Measurements from ENCODE around the gene DNAH17.

The DNAH17 gene

DNA sequence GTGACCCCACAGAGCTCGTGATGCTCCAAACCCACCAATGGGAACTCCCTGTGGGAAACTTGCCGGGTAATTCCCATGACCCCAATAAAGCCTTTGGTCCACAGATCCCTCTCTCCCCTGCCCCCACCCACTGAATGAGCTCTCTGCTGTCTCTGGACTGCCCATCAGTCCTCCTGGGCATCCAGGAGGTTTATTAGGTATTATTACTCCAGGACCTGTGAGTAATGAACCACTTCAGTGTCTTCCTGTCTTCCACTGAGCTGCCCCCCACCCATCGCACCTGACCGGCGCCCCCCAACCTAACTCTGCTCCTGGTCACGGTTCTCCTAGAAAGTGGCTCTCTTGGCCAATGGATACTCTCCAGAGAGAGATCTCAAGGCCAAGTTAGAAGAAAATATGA, 28.7 kb upstream of the DNAH17 start:
- DNase-seq = no peak

DNA sequence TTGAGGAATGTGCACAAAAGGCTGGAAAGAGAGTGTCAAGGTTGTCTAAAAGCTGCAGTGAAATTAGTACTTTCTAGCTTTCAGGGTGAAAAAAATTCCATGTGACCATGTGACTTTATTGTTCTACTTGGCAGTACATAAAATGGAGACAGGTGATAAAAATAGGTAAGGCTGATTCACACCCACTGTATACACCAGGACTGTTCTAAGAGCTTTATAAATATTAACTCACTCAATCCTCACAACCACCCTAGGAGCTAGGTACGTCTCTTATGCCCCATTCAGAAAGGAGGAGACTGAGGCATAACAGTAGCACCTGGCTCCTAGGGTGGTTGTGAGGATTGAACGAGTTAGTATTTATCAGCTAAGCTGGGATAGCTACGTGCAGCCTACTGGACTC, 28.2 kb upstream of the DNAH17 start:
- no peak for DNase-seq

DNA sequence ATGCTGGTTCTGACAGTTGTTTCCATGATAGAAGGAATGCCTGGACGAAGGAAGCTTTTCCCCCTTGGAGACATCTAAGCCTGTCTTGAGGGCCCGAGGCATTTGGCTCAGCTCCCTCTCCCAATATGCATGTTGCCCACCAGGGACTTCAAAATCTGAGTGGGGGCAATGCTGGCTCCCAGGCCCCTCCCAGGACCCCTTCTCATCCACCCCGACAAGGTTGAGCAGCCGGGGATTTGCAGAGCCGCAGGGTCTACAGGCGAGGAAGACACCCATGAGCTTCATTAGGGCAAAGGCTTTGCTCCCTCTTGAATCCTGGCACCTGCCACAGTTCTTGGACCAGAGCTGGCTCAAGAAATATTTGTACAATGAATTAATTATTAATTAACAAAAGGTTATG, 25.1 kb upstream of the DNAH17 start:
- DNase-seq = no peak

DNA sequence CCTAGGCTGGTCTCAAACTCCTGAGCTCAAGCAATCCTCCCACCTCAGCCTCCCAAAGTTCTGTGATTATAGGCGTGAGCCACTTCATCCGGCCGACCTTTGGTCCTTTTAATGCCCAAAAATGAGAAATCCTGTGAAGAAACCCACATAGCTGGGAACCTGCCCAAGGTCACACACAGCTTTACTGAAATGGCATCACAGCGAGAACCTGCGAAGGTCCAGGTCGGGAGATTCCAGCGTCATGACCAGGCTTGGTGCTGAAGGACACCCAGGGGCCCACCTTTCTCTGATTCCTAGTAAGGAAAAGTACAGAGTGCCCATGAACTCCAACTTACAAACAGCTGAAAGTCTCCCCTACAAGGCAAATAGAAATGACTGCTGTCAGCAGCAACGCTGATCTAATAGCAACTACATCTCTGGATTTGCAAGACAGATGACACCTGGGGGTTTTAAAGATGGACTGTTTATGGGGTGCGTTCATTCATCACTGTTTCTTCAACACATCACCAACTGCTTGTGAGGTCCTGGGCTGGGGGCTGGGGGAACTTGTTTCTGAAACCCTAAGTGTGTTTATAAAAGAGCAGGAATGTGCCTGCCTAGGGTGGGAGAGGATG, 24.5 kb upstream of the DNAH17 start:
- no peak for DNase-seq

DNA sequence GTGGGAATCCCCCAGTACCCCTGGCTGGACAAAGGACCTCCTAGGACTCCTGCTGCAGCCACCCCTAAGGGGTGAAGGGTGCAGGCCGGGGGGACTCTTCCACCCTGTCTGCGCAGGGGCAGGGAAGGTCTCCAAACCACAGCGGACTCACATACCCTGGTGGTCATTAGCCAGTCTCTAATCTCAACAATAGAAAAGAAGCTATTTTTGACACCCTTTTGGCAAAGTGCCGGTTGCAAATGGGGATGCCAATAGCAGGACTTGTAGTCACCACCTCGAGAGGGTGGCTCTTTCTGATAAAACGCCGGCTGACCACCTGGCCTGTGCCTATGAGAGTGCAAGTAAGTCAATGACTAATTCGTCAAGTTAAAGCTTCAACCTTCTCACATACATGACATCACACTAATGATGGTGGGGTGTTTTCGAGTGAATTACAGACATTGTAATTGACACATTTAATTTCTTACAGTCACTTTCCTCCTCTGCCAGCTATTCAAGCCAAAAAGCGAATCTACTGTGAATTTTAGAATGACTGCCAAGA, 23.1 kb upstream of the DNAH17 start:
- no peak for DNase-seq

DNA sequence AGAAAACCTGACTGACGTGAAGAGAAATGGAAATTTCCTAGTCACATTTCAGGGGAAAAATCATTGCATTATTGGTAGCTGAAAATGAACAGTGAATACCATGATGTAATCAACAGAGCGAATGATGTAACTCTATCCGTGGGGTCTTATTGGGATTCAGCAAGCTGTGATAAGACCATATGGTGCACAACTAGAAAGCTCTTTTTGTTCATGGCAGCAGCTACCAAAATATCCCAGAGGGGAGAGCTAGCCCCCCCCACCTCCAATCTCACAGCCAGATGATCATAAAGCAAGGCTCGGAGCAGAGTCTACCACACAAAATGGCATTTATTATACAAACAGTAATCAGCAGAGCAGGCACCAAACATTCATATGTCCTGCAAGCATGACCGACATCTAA, 22.2 kb upstream of the DNAH17 start:
- no peak for DNase-seq

DNA sequence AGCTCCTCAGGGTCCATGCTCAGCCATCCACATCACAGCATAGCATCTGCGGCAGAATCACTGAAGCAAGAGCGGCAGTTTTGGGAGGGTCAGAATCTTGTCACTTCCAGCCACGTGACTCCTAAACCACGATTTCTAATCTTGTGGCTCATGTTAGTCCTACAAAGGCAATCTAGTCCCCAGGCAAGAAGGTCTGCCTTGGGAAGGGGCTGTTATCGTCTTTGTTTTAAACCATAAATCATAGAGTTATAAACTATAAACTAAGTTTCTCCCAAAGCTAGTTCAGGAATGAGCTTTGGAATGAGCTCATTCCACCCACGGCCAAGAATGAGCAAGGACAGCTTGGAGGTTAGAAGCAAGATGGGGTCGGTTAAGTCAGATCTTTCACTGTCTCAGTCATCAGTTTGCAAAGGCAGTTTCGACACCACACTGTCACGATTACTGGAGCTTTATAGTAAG, 20.8 kb upstream of the DNAH17 start:
- no peak for DNase-seq

DNA sequence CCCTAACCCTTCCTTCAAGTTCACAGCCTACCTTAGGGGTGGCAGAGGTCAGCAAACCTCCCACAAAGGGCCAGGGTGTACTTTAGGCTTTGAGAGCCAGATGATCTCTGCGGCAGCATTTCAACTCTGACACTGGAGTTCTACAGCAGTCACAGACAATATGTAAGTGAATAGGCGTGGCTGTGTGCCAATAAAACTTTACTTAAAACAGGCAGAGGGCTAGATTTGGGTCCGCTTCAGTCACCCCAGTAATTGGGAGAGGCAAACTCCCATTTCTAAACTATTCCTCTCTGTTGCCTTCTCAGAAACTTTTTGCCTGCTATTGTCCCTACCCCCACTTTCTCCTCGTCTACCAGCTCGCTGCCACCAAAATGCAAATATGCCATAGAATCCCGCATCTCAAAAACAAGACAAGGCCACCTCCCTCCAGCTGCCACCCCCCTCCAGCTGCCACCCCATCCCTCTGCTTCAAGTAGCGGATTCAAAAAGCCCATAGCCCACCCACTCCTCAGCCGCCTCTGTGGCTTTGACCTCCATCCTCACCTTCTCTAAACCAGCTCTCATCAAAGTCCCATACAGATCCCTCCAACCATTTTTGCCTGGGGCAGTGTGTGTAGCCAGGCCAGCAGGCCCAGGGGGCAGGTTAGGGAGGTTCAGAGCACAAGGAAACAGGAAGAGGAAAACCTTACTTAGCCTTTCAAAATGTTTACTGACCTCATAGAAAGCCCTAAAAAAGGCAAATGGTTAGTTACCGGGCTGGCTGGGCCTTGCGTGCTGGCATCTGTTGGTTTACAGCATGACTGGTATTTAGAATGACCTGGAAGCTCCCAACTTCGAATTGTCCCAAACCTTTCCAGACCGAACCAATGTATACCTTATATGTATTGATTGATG, 19.9 kb upstream of the DNAH17 start:
- no peak for DNase-seq

DNA sequence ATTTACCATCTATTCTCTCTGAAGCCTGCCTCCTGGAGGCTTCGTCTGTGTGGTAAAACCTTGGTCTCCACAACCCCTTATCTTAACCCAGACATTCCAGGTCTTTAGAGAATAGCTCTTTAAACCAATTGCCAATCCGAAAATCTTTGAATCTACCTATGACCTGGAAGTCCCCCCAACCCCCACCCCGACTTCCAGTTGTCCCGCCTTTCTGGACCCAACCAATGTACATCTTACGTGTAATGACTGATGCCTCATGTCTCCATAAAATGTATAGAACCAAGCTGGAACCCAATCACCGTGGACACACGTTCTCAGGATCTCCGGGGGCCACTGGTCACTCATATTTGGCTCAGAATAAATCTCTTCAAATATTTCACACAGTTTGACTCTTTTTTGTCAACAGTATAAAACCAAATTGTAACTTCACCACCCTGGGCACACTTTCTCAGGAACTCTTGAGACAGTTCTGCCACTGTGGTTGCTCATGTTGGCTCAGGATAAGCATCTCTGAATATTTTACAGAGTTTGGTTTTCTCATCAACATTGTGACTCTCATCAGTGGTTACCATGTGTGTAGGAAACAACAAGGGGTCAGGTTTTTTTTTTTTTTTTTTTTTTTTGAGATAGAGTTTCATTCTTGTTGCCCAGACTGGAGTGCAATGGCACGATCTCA, 18.1 kb upstream of the DNAH17 start:
- DNase-seq = no peak

DNA sequence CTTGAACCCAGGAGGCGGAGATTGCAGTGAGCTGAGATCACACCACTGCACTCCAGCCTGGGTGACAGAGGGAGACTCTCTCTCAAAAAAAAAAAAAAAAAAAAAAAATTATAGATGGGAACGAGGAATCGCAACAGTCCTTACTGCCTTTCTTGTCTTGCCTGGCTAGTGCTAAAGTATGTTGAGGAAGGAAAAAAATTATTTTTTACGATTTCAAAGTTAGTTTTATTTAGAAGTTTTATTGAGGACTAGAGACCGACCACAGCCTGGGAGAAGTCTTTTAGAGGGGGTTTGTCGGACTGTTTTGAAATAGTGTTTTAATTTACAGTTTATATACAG, 15.8 kb upstream of the DNAH17 start:
- no peak for DNase-seq

DNA sequence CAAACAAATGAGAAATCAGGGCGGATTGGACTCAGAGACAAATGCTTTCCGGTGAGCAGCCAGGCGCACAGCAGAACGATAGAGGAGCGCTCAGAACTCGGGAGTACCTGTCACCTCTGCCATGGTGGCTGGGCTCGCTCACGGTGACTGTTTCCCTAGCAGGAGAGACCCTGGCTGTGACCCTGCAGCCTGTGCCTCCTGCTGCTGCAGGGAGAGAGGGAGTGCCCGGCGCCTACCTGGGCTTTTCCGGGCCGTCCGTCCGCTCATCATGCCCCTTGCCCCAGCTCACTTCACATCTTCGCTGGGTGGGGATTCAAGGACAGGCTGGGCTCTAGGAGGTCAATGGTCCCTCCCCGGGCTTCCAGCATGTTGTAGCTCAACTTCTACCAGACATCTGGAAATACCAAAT, 14.1 kb upstream of the DNAH17 start:
- no peak for DNase-seq

DNA sequence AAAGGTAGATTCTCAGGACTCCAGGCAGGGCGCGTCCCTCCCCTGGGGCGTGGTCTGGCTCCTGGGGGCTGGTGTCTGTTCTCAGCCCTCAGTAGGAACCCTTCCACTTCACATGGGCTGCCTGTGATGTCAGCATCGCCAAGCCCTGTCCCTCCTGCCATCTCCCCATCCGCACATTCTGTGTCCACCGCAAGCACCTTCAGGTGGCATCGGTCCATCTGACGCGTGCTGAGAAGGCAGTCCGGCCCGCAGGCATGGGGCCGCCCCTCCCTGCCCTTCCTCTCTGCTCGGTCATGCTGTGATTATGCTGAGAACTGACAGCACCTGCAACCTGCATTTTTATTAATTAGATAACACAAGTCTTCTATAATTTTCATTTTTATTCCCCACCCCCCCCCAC, 12.7 kb upstream of the DNAH17 start:
- no peak for DNase-seq

DNA sequence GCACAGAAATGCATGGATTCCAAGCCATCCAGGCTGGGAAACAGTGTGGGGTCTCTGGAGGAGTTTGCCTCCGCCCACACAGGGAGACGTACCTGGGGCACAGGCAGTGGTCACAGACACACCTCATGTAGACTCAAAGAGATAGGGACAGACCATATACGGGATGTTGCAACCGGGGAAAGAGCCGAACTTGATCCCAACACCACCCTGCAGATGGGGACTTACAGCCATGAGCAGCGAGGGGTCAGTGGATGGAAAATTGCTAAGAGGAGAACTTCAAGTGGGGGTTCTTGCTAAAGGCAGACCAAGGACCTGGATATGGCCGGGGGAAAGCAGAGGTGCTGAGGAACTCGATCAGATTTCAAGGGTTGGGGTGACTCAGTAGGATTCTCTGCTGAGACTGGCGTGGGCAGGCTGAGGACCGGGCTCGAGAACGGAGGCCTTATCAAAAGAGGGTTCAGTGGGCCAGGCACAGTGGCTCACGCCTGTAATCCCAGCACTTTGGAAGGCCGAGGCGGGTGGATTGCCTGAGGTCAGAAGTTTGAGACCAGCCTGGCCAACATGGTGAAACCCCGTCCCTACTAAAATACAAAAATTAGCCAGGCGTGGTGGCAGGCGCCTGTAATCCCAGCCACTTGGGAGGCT, 12.0 kb upstream of the DNAH17 start:
- no peak for DNase-seq

DNA sequence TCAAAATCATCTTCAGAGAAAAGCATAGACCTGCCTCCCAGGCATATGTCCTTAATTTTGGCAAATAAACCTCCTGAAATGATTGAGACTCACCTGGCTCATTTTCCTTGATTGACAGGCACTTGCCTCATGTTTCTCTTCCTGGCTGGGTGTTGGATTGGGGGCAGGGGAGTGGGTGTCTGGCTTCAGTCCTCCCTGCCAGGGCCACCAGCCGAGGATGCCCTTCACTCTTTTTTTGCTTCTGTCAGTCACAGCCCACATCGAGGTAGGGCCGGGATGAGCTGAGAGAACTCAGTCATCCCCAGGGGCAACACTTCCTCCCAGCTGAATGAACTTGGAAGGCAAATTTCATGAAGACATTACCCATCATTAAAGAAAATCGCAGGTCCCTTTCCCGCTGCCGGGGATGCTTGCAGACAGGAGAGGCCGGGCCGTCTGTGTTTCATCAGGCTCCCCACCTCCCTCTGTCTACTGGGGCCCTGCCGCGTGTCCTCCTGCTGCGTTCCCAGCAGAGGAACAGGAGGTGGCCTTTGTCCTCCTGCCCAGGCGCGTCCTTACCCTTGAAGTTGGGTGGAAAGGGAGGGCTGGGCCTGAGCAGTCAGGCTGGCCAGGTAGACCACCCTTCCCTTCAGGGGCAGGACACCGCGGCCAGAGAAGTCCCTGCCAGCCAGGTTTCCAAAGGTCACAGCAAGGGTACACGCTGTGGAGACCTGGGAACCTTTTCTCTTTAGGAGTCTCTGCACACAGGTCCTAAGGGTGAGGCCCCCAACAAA, 11.2 kb upstream of the DNAH17 start:
- DNase-seq = no peak

DNA sequence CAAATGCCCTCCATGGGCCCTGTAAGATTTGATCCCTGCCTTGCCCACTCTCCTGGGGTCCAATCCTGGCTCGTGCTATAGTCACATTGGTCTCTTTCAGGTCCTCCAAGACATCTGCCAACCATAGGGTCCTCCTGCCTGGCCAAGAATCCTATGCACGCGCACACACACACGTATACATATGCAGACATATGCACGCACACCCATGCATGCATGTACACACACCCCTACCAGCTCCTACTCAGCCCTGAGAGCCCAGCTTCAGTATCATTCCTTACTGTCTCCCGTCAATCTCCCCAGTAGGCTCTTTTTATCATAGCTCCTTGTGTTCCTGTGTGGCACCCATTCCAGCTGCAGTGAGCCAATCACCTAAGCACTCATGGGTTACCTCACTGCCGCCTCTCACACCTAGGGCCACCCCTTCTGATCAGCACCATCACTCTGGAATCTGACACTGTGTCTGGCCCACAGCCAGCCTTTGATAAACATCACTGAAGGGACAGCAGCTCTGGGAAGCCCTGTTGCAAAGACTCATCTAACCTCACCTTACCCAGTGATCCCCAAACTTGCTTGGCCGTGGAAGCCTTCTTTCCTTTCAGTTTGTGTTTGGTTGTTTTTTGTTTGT, 7.9 kb upstream of the DNAH17 start:
- DNase-seq = no peak

DNA sequence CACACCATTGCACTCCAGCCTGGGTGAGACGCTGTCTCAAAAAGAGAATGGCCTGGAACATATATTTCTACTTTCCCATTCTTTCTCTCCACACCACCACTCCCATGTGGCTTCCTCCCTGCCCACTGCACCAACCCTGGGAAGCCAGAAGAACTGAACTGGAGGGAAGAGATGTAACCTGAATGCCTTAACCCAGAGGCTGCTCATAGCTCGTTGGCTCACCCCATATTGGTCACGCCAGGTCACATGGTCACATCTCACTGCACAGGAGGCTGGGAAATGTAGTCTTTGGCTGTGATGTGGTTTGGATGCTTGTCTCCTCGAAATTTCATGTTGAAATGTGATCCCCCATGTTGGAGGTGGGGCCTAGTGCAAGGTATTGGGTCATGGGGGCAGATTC, 5.9 kb upstream of the DNAH17 start:
- no peak for DNase-seq

DNA sequence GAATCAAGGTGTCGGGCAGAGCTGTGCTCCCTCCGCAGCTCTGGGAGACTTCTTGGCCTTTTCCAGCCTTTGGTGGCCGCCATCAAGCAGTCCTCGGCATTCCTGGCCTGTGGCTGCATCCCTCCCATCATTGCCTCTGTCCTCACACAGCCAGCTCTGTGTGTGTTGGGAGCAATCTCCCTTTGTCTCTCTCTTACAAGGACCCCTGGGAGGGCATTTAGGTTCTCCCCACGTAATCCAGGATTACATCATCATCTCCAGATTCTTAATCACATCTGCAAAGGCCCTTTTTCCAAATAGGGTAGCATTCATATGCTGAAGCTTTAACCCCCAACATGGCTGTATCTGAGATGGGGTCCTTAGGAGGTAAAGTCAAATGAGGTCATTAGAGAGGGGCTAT, 4.1 kb upstream of the DNAH17 start:
- DNase-seq = no peak

DNA sequence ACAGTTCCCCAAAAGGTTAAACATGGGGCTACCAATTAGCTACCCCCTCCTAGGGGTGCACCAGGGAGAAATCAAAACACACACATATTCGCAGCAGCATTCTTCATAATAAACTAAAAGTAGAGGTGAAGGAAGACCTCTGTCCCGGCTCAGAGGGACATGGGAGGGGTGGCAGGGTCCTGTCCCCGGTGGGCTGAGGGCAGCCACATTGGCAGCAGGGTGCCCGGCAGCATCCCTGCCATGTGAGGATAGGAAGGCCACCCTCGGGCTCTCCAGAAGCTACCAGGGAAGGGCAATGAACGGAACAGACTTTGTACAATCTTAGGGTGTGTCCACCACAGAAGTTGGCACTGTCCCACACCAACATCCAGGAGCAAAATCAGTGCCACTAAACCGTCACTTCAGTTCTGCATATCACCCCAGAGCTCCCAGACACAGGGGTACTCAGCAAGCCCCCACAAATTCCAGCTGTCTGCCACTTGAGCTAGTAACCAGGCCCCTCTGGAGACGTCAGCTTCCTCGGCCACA, 3.1 kb upstream of the DNAH17 start:
- DNase-seq = no peak

DNA sequence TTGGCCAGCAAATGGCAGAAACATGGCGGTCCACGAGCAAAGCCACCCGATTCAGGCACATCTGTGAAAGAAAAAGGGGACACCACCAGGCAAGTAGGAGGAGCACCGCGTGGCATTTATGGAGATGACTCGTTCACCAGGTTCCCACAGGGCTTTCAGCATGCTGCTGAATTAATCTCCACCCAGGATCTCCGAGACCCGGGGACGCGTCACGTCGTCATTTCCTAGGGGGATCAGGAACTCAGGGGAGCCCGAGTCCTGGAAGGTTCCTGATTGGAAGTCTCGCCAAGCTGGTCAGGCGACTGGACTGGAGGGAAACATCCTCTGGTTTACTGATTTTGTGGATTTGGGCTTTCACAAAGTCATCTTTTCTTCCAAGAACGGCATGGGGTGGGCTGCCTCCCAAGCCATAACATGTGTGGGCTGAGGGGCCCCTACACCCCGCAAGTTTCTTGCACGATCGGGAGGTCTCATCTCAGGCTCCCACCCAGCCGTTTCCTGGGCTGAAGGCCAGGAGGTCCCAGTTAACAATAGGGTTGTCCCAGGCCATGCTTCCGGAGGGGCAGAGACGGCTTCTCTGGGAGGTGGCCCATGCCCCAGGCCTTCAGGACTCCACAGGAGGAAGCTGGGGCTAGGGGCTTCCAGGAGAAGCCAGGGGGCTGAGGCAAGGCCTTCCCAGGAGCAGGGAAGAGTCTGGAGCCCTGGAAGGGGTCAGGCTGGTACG, 645 bp downstream of the DNAH17 start:
- DNase-seq = no peak

DNA sequence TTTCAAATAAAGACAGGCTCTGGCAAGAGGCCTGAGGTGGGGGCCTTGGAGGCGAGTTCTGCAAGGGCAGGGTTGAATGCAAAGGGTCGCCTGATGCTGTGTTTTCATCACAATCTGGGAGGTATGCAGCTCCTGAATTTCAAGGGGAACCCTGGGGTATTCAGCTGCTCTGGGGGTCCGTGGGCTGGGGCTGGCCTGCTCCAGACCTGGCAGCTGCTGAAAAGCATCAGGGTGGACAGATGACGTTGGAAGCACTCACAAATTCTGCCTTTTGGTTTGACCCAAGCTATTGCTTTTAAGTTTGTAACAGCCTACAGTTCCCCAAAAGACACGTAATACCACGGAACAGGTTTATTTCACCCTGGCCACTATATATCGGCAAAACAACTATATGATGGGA, 1.3 kb downstream of the DNAH17 start:
- DNase-seq = no peak

DNA sequence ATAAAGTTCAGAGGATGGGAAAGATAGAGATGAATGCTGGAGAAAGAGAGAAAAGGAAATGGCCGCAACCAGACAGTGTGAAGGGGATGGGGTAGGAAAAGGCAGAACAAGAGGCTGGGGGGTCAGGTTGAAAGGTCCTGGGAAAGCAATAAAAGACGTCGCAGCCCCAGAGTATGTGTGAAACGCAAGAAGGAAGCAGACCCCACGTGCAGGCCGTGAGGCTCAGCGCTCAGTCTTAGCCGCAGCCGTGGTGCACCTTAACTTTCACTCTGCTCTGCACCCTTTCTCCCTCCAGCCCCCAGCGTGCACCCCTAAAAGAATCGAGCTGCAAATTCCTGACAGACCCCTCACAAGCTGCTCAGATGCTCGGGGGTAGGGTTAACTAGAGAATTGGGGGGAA, 1.9 kb downstream of the DNAH17 start:
- no peak for DNase-seq
